Natural killer cell treated with Interleukin-12 subunit alpha and Interleukin-12 subunit beta and Interleukin-15 and Interleukin-18, amount 100 ng/mL, for 72 hours (primary cell): Measurements from ENCODE around the gene TTC36. TPM values are rescaled to one million over a fixed set of nuclear protein-coding genes. Genes with fewer than 3 reads are reported as not detected.
"Not testable (repeated sequence)": the region's sequence is repeated elsewhere in the genome, so short reads cannot be mapped to it uniquely, and the experiment has no call there.

ENCODE experiments used
- ATAC-seq, 2 donors: fragments of 150-1000 bp; cut with Tn5 transposase in 1 of 2; sonication (Bioruptor Pico), chemical (Tn5 transposase) in 1 of 2; 2 replicates each; pipeline ENCODE4 v1.10.0; 2021
- DNase-seq: peaks from one replicate; pipeline ENCODE4 v3.0.0; 2022; ENCODE audit warnings: low spot score
- H3K27ac Mint-ChIP-seq, 2 donors: 1 replicate in 1 of 2; 2 replicates in 1 of 2; pipeline ENCODE4 v1.8.0; 2022; ENCODE audit warnings: mixed read lengths in 2 of 2, mild to moderate bottlenecking in 1 of 2, moderate library complexity in 1 of 2
- H3K27me3 Mint-ChIP-seq, 2 donors: 1 replicate in 1 of 2; 2 replicates in 1 of 2; pipeline ENCODE4 v1.8.0; 2022; ENCODE audit warnings: mixed read lengths in 2 of 2
- H3K36me3 Mint-ChIP-seq: one replicate; pipeline ENCODE4 v1.8.0; 2022; ENCODE audit warnings: mixed read lengths
- H3K4me1 Mint-ChIP-seq, 2 donors: 1 replicate in 1 of 2; 2 replicates in 1 of 2; pipeline ENCODE4 v1.8.0; 2022; ENCODE audit warnings: low read depth in 2 of 2, mixed read lengths in 2 of 2, mild to moderate bottlenecking in 1 of 2
- H3K4me3 Mint-ChIP-seq: one replicate; pipeline ENCODE4 v1.8.0; 2022; ENCODE audit warnings: mixed read lengths
- H3K9me3 Mint-ChIP-seq: 2 replicates; pipeline ENCODE4 v1.8.0; 2022; ENCODE audit warnings: mixed read lengths
- total RNA-seq, 2 donors: library from RNA; stranded (reverse); gene quantifications; one replicate each; pipeline ENCODE4 v1.2.3, GENCODE V29; 2022

Gene TTC36
- total RNA-seq, 2 donors from 2014 or later, result 2.5 to 3.4 TPM

GRCh38 chr11:118536726-118537125 is 9.5 kb downstream of the TTC36 start:
- H3K36me3 Mint-ChIP-seq, result no peaks in the 10 kb centered on the region
- ATAC-seq, result no peak
- H3K4me1 Mint-ChIP-seq, result peaks cover 0 to 3% of the 10 kb centered on the region in 2 donors
- H3K27me3 Mint-ChIP-seq, result no peaks in the 10 kb centered on the region
- no peaks in the 10 kb centered on the region for H3K9me3 Mint-ChIP-seq
- DNase-seq, result no peak
- H3K4me3 Mint-ChIP-seq, result no peak overlapping the region
- H3K27ac Mint-ChIP-seq, result no peak overlapping the region

DNA sequence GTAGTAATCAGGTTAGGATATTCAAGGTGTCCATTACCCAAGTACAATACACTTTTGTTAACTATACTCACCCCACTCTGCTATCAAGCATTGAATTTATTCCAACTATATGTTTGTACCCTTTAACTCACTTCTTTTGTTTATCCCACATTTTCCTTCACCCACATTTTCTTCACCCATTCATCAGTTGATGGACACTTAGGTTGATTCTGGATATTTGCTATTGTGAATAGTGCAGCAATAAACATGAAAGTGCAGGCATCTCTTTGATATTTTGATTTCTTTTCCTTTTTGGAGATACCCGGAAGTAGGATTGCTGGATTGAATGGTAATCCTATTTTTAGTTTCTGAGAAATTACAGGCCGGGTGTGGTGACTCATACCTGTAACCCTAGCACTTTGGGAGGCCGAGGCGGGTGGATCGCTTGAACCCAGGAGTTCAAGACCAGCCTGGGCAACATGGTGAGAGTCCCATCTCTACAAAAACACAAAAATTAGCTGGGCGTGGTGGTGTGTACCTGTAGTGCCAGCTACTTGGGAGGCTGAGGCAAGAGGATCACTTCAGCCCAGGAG is 10.2 kb downstream of the TTC36 start:
- Mint-ChIP-seq H3K27ac (no peak overlapping the region), H3K4me3 (no peak overlapping the region), H3K9me3 (no peaks in the 10 kb centered on the region), H3K27me3 (no peaks in the 10 kb centered on the region), H3K4me1 (no peaks in the 10 kb centered on the region), H3K36me3 (no peaks in the 10 kb centered on the region)
- DNase-seq, result no peak
- no peak for ATAC-seq

- H3K4me1 Mint-ChIP-seq, result no peaks in the 10 kb centered on the region
- no peak overlapping the region for H3K4me3 Mint-ChIP-seq
- DNase-seq, result no peak
- no peaks in the 10 kb centered on the region for H3K36me3 Mint-ChIP-seq
- no peaks in the 10 kb centered on the region for H3K9me3 Mint-ChIP-seq
- no peaks in the 10 kb centered on the region for H3K27me3 Mint-ChIP-seq
- H3K27ac Mint-ChIP-seq, result no peak overlapping the region
- ATAC-seq, result no peak
Observed at GRCh38 chr11:118544010-118544646, 16.9 kb downstream of the TTC36 start.

GRCh38 chr11:118544647-118545010 is 17.4 kb downstream of the TTC36 start:
- H3K27me3 Mint-ChIP-seq, result no peaks in the 10 kb centered on the region
- ATAC-seq (no peak), DNase-seq (no peak)
- no peaks in the 10 kb centered on the region for H3K36me3 Mint-ChIP-seq
- no peak overlapping the region for H3K4me3 Mint-ChIP-seq
- no peaks in the 10 kb centered on the region for H3K9me3 Mint-ChIP-seq
- H3K27ac Mint-ChIP-seq, result no peak overlapping the region
- no peaks in the 10 kb centered on the region for H3K4me1 Mint-ChIP-seq

DNA sequence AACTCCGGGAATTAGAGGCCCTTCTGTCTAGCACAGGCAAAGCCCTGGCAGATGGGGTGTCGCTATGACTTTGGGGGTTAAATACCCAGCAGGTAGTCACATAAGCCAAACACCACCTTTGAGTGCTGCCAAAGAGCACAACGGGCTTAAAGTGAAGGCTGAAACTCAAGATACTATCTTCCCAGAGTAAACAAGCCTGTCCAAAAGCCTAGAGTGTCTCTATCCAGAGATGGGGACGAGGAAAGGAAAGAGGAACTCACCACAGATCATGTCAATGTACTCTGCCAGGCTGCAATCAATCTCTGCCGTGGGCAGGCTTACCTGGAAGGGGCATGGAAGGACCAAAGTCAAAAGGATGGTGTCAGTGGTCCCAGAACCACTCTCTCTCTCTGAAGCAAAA is 18.3 kb downstream of the TTC36 start:
- no peak for ATAC-seq
- Mint-ChIP-seq H3K4me3 (no peak overlapping the region), H3K27ac (no peak overlapping the region), H3K27me3 (no peaks in the 10 kb centered on the region), H3K9me3 (no peaks in the 10 kb centered on the region), H3K4me1 (no peaks in the 10 kb centered on the region), H3K36me3 (no peaks in the 10 kb centered on the region)
- no peak for DNase-seq

GRCh38 chr11:118547132-118547531 is 19.9 kb downstream of the TTC36 start:
- Mint-ChIP-seq H3K36me3 (peaks cover 4% of the 10 kb centered on the region), H3K4me1 (no peaks in the 10 kb centered on the region), H3K27me3 (no peaks in the 10 kb centered on the region), H3K27ac (no peak overlapping the region), H3K4me3 (no peak overlapping the region), H3K9me3 (no peaks in the 10 kb centered on the region)
- DNase-seq, result no peak
- no peak for ATAC-seq

DNA sequence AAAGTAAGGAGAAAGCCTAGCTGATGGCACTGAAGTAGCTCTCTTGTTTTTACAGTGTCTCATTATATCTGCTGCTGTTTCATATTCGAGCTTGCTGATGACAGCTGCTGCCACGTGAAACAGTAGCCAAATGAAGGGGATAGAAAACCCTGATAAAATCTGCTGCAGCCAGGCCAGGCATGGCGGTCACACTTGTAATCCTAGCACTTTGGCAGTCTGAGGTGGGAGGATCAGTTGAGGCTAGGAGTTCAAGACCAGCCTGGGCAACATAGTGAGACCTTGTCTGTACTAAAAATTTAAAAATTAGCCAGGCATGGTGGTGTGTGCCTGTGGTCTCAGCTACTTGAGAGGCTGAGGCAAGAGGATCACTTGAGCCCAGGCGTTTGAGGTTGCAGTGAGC is 25.1 kb downstream of the TTC36 start:
- peaks cover 12% of the 10 kb centered on the region for H3K36me3 Mint-ChIP-seq
- no peaks in the 10 kb centered on the region for H3K27me3 Mint-ChIP-seq
- H3K27ac Mint-ChIP-seq, result no peak overlapping the region
- no peaks in the 10 kb centered on the region for H3K9me3 Mint-ChIP-seq
- DNase-seq (no peak), ATAC-seq (no peak)
- no peaks in the 10 kb centered on the region for H3K4me1 Mint-ChIP-seq
- H3K4me3 Mint-ChIP-seq, result no peak overlapping the region

DNA sequence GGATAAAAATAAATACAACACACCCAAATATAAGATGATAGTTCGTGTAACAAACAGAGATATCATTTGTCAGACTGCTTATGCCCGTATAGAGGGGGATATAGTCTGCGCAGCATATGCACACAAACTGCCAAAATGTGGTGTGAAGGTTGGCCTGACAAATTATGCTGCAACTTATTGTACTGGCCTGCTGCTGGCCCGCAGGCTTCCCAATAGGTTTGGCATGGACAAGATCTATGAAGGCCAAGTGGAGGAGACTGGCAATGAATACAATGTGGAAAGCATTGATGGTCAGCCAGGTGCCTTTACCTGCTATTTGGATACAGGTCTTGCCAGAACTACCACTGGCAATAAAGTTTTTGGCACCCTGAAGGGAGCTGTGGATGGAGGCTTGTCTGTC is 33.5 kb downstream of the TTC36 start:
- no peak for DNase-seq
- no peak overlapping the region for H3K4me3 Mint-ChIP-seq
- peaks cover 7 to 10% of the 10 kb centered on the region in 2 donors for H3K4me1 Mint-ChIP-seq
- ATAC-seq, result no peak
- no peaks in the 10 kb centered on the region for H3K27me3 Mint-ChIP-seq
- no peak overlapping the region for H3K27ac Mint-ChIP-seq
- H3K36me3 Mint-ChIP-seq, result no peaks in the 10 kb centered on the region
- H3K9me3 Mint-ChIP-seq, result no peaks in the 10 kb centered on the region

- no peaks in the 10 kb centered on the region for H3K36me3 Mint-ChIP-seq
- H3K27me3 Mint-ChIP-seq, result no peaks in the 10 kb centered on the region
- ATAC-seq (no peak), DNase-seq (no peak)
- H3K9me3 Mint-ChIP-seq, result no peaks in the 10 kb centered on the region
- peaks cover 12 to 15% of the 10 kb centered on the region in 2 donors for H3K4me1 Mint-ChIP-seq
- H3K4me3 Mint-ChIP-seq, result peak overlapping the region; percentile 87
- peak overlapping the region in 1 of 2 donors; percentile 92 for H3K27ac Mint-ChIP-seq
Observed at GRCh38 chr11:118565051-118565450, 37.8 kb downstream of the TTC36 start.

- H3K36me3 Mint-ChIP-seq, result peaks cover 5% of the 10 kb centered on the region
- DNase-seq (no peak), ATAC-seq (no peak)
- H3K4me3 Mint-ChIP-seq, result no peak overlapping the region
- peaks cover 30 to 35% of the 10 kb centered on the region in 2 donors for H3K4me1 Mint-ChIP-seq
- H3K9me3 Mint-ChIP-seq, result no peaks in the 10 kb centered on the region
- H3K27me3 Mint-ChIP-seq, result no peaks in the 10 kb centered on the region
- no peak overlapping the region for H3K27ac Mint-ChIP-seq
Observed at GRCh38 chr11:118569670-118570069, 42.4 kb downstream of the TTC36 start.

DNA sequence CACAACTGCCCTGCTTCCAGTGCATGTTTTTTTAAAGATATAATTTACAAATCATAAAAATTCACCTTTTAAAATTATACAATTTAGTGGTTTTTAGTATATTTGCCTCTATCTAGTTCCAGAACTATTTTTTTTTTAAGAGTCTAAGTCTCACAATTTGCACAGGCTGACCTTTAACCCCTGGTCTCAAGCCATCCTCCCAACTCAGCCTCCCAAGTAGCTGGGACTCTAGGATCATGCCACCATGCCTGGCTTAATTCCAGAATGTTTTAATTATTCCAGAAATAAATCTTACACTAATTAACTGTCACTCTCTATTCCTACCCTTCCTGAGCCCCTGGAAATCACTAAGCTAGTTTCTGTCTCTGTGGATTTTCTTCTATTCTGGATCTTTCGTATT is 43.5 kb downstream of the TTC36 start:
- peak overlapping the region; percentile 85 to 93 for H3K27ac Mint-ChIP-seq
- H3K4me3 Mint-ChIP-seq, result no peak overlapping the region
- no peaks in the 10 kb centered on the region for H3K27me3 Mint-ChIP-seq
- peaks cover 5% of the 10 kb centered on the region for H3K36me3 Mint-ChIP-seq
- ATAC-seq (no peak), DNase-seq (no peak)
- H3K4me1 Mint-ChIP-seq, result peaks cover 34 to 40% of the 10 kb centered on the region in 2 donors
- H3K9me3 Mint-ChIP-seq, result no peaks in the 10 kb centered on the region

DNA sequence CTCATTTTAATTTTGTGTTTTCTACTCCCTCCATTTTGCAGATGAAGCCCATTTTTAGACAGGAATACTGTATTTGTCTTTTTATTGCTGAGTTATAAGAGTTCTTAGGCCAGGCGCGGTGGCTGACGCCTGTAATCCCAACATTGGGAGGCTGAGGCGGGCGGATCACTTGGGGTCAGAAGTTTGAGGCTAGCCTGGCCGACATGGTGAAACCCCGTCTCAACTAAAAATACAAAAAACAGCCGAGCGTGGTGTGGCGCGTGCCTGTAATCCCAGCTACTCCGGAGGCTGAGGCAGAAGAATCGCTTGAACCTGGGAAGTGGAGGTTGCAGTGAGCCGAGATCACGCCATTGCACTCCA is 44.4 kb downstream of the TTC36 start:
- Mint-ChIP-seq H3K4me3 (peak overlapping the region; percentile 96), H3K4me1 (peaks cover 34 to 38% of the 10 kb centered on the region in 2 donors), H3K27ac (peak overlapping the region; percentile 85 to 93)
- not testable (repeated sequence) for ATAC-seq, H3K36me3 Mint-ChIP-seq, DNase-seq, H3K27me3 Mint-ChIP-seq, H3K9me3 Mint-ChIP-seq

- peak within 1 kb of the TSS; percentile 96 for H3K4me3 Mint-ChIP-seq
- DNase-seq, result peak; percentile 82
- no peaks in the 10 kb centered on the region for H3K9me3 Mint-ChIP-seq
- H3K36me3 Mint-ChIP-seq, result peaks cover 5% of the 10 kb centered on the region
- H3K27ac Mint-ChIP-seq, result peak within 1 kb of the TSS; percentile 85 to 93
- H3K4me1 Mint-ChIP-seq, result peaks cover 37 to 40% of the 10 kb centered on the region in 2 donors
- peak; percentile 87 to 93 for ATAC-seq
- no peaks in the 10 kb centered on the region for H3K27me3 Mint-ChIP-seq
Observed at GRCh38 chr11:118572061-118572980, 45.0 kb downstream of the TTC36 start, which contains the start of gene ARCN1. TSS of gene ARCN1 (plus strand) at chr11:118572409. CDS start at chr11:118572548, 139 bp downstream.

DNA sequence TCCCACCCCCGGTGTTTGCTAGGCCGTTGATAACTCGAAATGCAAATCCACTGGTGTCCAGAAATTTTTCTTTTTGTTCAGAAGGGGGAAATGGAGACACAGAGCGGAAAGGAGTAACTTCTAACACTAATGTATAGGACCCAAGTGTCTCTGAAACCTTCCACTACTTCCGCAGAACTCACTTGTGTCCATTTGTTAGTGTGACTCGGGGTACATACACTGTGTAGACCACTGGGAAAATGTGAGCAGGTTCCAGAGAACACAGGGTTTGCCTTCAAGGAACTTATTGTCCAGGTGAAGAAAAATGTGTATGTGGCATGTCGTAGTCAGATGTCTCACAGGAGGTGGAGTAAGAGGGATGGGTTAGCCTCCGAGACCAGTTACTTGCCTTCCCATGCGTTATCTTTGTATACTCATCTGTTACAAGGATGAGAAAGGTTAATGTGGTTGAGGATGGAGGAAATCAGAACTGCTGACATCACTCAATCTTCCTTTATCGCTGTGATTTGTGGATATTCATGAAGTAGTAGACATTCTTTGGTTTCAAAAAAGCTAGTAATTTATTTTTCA is 45.8 kb downstream of the TTC36 start:
- Mint-ChIP-seq H3K36me3 (peaks cover 5% of the 10 kb centered on the region), H3K27ac (peak overlapping the region; percentile 85 to 93), H3K27me3 (no peaks in the 10 kb centered on the region), H3K4me1 (peaks cover 40 to 45% of the 10 kb centered on the region in 2 donors), H3K4me3 (peak overlapping the region; percentile 96), H3K9me3 (no peaks in the 10 kb centered on the region)
- DNase-seq (no peak), ATAC-seq (peak; percentile 21 to 61)
